Liver (tissue), 3 donors: Measurements from ENCODE around the gene ARHGEF39.

ENCODE experiments used
- CTCF ChIP-seq: fragments of 150-350 bp; IDR thresholded peaks from 2 replicates; pipeline ENCODE4 v1.5.1; 2017; ENCODE audit warnings: improper control_type of control experiment, low read depth, low read length; ENCODE audit not compliant: missing input control
- EGR1 ChIP-seq, 2 donors: IDR thresholded peaks; 2 replicates each; pipeline ENCODE4 v1.6.1; 2016 to 2018; ENCODE audit warnings: antibody characterized with exemption in 2 of 2, low read depth in 2 of 2
- RAD21 ChIP-seq, 2 donors: IDR thresholded peaks; 2 replicates each; pipeline ENCODE4 v1.6.1; 2016; ENCODE audit warnings: antibody characterized with exemption in 2 of 2, mild to moderate bottlenecking in 2 of 2
- SP1 ChIP-seq: IDR thresholded peaks from 2 replicates; pipeline ENCODE4 v1.6.1; 2018; ENCODE audit warnings: antibody characterized with exemption, mild to moderate bottlenecking
- TAF1 ChIP-seq: conservative IDR thresholded peaks from 2 replicates; pipeline ENCODE4 v1.6.1; 2016; ENCODE audit warnings: antibody characterized with exemption, mild to moderate bottlenecking
- TF ChIP-seq, protein P1 (sequence below): IDR thresholded peaks from 2 replicates; pipeline ENCODE4 v1.6.1; 2016; ENCODE audit warnings: antibody characterized with exemption
- TF ChIP-seq, protein P2 (sequence below): IDR thresholded peaks from 2 replicates; pipeline ENCODE4 v1.6.1; 2016; ENCODE audit warnings: antibody characterized with exemption, mild to moderate bottlenecking
- donor health status: healthy.
- donor health status: healthy.

DNA sequence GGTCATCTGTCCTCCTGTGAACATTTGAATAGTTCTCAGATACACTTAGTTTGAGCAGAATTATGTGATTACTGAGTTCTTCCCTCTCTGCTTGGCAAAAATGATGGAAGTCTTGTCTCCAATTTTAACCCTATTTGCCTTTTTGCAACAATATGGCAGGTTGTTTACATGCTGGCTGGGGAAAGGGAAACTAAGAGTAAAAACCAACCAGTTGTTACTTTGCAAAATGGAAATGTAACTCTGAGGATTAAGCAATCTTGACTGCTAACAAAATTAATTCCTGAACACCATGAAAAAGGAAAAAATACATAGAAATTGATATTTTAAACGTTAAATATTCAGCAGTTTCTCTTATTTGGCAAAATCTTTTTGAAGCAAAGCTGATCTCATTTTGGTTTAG is 25.4 kb downstream of the ARHGEF39 start:
- TF ChIP-seq TAF1 (no peak), RAD21 (IDR thresholded peaks at IDR 0.05) (no peak), CTCF (no peak), EGR1 (IDR thresholded peaks at IDR 0.05; ENCODE audit: low read depth in 2 of 2) (no peak), SP1 (no peak)
- TF ChIP-seq, protein P1, sequence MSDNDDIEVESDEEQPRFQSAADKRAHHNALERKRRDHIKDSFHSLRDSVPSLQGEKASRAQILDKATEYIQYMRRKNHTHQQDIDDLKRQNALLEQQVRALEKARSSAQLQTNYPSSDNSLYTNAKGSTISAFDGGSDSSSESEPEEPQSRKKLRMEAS: no peak
- TF ChIP-seq, protein P2, sequence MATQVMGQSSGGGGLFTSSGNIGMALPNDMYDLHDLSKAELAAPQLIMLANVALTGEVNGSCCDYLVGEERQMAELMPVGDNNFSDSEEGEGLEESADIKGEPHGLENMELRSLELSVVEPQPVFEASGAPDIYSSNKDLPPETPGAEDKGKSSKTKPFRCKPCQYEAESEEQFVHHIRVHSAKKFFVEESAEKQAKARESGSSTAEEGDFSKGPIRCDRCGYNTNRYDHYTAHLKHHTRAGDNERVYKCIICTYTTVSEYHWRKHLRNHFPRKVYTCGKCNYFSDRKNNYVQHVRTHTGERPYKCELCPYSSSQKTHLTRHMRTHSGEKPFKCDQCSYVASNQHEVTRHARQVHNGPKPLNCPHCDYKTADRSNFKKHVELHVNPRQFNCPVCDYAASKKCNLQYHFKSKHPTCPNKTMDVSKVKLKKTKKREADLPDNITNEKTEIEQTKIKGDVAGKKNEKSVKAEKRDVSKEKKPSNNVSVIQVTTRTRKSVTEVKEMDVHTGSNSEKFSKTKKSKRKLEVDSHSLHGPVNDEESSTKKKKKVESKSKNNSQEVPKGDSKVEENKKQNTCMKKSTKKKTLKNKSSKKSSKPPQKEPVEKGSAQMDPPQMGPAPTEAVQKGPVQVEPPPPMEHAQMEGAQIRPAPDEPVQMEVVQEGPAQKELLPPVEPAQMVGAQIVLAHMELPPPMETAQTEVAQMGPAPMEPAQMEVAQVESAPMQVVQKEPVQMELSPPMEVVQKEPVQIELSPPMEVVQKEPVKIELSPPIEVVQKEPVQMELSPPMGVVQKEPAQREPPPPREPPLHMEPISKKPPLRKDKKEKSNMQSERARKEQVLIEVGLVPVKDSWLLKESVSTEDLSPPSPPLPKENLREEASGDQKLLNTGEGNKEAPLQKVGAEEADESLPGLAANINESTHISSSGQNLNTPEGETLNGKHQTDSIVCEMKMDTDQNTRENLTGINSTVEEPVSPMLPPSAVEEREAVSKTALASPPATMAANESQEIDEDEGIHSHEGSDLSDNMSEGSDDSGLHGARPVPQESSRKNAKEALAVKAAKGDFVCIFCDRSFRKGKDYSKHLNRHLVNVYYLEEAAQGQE: no peak
